ENCODE data around the gene ARID5B. TPM values are rescaled to one million over a fixed set of nuclear protein-coding genes. Genes with fewer than 3 reads are reported as not detected.

Gene ARID5B
- polyA plus RNA-seq, 1 of the 3 experiments (the other 2 are of a cell fraction): 10.9 TPM

DNA sequence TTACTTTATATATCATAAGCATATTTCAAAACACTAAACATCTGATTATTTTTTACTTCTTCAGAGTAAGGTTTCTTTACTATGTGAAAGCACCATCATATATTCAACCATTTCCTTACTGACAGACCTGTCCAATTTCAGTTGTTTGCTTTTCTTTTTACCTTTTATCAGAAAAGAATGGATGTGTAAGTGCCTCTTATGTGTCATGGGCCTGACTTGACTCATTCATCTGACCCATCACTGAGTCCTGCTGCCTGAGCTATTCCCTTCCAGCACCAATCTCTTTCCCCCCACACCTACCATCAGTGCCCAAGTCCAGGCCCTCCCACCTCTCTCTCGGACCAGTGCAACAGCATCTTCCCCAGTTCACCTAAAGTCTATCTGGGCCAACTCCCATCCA is 41.7 kb upstream of the ARID5B start:
- Histone ChIP-seq H4K20me1 (ENCODE audit: insufficient read depth) (no peaks in the 10 kb centered on the region), H3K4me3 (ENCODE audit: low read depth in 2 of 2, low read length in 1 of 2) (no peak overlapping the region), H3F3A (replicated peaks; ENCODE audit: insufficient read depth) (no peaks in the 10 kb centered on the region), H3K9me3 (no peaks in the 10 kb centered on the region), H3K9me2 (no peaks in the 10 kb centered on the region), H3K9ac (no peak overlapping the region), H3K27me3 (ENCODE audit: insufficient read depth) (no peaks in the 10 kb centered on the region), H3K27ac (ENCODE audit: low read depth in 2 of 2, low read length in 1 of 2) (no peak overlapping the region), H3K79me2 (ENCODE audit: insufficient read depth) (no peaks in the 10 kb centered on the region), H2AFZ (ENCODE audit: low read depth) (no peak overlapping the region), H3K4me1 (ENCODE audit: control insufficient read depth in 1 of 2, insufficient read depth in 2 of 2, low read depth in 1 of 2, low read length in 1 of 2) (no peaks in the 10 kb centered on the region), H3K4me2 (no peak overlapping the region), H3K36me3 (replicated peaks in 1 of 2; ENCODE audit: control insufficient read depth in 1 of 2, insufficient read depth in 2 of 2, low read length in 1 of 2) (no peaks in the 10 kb centered on the region)
- no peak for DNase-seq
- WGBS (ENCODE audit: low lambda C conversion rate): 76% methylated on average over 1 of the region's 1 CpG
- no peak for TF ChIP-seq TAF1 (IDR thresholded peaks at IDR 0.05; ENCODE audit: borderline replicate concordance, low read depth, low read length)
- TF ChIP-seq, protein P1, sequence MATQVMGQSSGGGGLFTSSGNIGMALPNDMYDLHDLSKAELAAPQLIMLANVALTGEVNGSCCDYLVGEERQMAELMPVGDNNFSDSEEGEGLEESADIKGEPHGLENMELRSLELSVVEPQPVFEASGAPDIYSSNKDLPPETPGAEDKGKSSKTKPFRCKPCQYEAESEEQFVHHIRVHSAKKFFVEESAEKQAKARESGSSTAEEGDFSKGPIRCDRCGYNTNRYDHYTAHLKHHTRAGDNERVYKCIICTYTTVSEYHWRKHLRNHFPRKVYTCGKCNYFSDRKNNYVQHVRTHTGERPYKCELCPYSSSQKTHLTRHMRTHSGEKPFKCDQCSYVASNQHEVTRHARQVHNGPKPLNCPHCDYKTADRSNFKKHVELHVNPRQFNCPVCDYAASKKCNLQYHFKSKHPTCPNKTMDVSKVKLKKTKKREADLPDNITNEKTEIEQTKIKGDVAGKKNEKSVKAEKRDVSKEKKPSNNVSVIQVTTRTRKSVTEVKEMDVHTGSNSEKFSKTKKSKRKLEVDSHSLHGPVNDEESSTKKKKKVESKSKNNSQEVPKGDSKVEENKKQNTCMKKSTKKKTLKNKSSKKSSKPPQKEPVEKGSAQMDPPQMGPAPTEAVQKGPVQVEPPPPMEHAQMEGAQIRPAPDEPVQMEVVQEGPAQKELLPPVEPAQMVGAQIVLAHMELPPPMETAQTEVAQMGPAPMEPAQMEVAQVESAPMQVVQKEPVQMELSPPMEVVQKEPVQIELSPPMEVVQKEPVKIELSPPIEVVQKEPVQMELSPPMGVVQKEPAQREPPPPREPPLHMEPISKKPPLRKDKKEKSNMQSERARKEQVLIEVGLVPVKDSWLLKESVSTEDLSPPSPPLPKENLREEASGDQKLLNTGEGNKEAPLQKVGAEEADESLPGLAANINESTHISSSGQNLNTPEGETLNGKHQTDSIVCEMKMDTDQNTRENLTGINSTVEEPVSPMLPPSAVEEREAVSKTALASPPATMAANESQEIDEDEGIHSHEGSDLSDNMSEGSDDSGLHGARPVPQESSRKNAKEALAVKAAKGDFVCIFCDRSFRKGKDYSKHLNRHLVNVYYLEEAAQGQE (IDR thresholded peaks at IDR 0.05; ENCODE audit: low read depth, low read length): no peak
- TF ChIP-seq, protein P2, sequence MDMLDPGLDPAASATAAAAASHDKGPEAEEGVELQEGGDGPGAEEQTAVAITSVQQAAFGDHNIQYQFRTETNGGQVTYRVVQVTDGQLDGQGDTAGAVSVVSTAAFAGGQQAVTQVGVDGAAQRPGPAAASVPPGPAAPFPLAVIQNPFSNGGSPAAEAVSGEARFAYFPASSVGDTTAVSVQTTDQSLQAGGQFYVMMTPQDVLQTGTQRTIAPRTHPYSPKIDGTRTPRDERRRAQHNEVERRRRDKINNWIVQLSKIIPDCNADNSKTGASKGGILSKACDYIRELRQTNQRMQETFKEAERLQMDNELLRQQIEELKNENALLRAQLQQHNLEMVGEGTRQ (IDR thresholded peaks at IDR 0.05; ENCODE audit: borderline replicate concordance, low read depth, low read length): no peak
- TF ChIP-seq, protein P3, sequence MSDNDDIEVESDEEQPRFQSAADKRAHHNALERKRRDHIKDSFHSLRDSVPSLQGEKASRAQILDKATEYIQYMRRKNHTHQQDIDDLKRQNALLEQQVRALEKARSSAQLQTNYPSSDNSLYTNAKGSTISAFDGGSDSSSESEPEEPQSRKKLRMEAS (IDR thresholded peaks at IDR 0.05; ENCODE audit: low read depth): no peak
- TF ChIP-seq CHD2 (IDR thresholded peaks at IDR 0.05; ENCODE audit: low read length, partially characterized antibody): no peak
- TF ChIP-seq, protein P4, sequence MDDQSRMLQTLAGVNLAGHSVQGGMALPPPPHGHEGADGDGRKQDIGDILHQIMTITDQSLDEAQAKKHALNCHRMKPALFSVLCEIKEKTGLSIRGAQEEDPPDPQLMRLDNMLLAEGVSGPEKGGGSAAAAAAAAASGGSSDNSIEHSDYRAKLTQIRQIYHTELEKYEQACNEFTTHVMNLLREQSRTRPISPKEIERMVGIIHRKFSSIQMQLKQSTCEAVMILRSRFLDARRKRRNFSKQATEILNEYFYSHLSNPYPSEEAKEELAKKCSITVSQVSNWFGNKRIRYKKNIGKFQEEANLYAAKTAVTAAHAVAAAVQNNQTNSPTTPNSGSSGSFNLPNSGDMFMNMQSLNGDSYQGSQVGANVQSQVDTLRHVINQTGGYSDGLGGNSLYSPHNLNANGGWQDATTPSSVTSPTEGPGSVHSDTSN (IDR thresholded peaks at IDR 0.05): no peak
- TF ChIP-seq MXI1 (IDR thresholded peaks at IDR 0.05; ENCODE audit: low read depth, low read length): no peak
- no peak for TF ChIP-seq SIN3A (IDR thresholded peaks at IDR 0.05; ENCODE audit: borderline replicate concordance, low read depth, low read length)
- TF ChIP-seq, protein P5, sequence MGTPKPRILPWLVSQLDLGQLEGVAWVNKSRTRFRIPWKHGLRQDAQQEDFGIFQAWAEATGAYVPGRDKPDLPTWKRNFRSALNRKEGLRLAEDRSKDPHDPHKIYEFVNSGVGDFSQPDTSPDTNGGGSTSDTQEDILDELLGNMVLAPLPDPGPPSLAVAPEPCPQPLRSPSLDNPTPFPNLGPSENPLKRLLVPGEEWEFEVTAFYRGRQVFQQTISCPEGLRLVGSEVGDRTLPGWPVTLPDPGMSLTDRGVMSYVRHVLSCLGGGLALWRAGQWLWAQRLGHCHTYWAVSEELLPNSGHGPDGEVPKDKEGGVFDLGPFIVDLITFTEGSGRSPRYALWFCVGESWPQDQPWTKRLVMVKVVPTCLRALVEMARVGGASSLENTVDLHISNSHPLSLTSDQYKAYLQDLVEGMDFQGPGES (IDR thresholded peaks at IDR 0.05; ENCODE audit: low read depth, low read length): no peak
- TF ChIP-seq SMC3 (IDR thresholded peaks at IDR 0.05; ENCODE audit: low read depth, low read length): no peak
- TF ChIP-seq FOXM1 (IDR thresholded peaks at IDR 0.05; ENCODE audit: low read depth): no peak
- TF ChIP-seq, protein P6, sequence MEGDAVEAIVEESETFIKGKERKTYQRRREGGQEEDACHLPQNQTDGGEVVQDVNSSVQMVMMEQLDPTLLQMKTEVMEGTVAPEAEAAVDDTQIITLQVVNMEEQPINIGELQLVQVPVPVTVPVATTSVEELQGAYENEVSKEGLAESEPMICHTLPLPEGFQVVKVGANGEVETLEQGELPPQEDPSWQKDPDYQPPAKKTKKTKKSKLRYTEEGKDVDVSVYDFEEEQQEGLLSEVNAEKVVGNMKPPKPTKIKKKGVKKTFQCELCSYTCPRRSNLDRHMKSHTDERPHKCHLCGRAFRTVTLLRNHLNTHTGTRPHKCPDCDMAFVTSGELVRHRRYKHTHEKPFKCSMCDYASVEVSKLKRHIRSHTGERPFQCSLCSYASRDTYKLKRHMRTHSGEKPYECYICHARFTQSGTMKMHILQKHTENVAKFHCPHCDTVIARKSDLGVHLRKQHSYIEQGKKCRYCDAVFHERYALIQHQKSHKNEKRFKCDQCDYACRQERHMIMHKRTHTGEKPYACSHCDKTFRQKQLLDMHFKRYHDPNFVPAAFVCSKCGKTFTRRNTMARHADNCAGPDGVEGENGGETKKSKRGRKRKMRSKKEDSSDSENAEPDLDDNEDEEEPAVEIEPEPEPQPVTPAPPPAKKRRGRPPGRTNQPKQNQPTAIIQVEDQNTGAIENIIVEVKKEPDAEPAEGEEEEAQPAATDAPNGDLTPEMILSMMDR (IDR thresholded peaks at IDR 0.05): no peak
- no peak for TF ChIP-seq POLR2AphosphoS5 (IDR thresholded peaks at IDR 0.05; ENCODE audit: low read depth, low read length)
- CTCF ChIA-PET: no interaction called here
- POLR2A ChIA-PET: no interaction called here
